ENCODE data around the gene OGFOD3.
A peak's percentile ranks its signal among the peaks of the same experiment; 100 is the strongest.

Gene OGFOD3

GRCh38 chr17:82403662-82404660 is 14.4 kb downstream of the OGFOD3 start:
- DNase-seq = no peak

GRCh38 chr17:82402865-82403264 is 15.5 kb downstream of the OGFOD3 start:
- no peak for DNase-seq

GRCh38 chr17:82400830-82401229 is 17.6 kb downstream of the OGFOD3 start:
- peak; percentile 57 for DNase-seq

GRCh38 chr17:82400206-82400605 is 18.2 kb downstream of the OGFOD3 start:
- no peak for DNase-seq

GRCh38 chr17:82399601-82400101 is 18.7 kb downstream of the OGFOD3 start:
- DNase-seq = no peak

- no peak for DNase-seq
Measured at GRCh38 chr17:82399041-82399441, 19.3 kb downstream of the OGFOD3 start.

- DNase-seq = no peak
Measured at GRCh38 chr17:82397449-82398335, 20.7 kb downstream of the OGFOD3 start.

GRCh38 chr17:82396601-82397435 is 21.6 kb downstream of the OGFOD3 start:
- DNase-seq = no peak

- no peak for DNase-seq
Measured at GRCh38 chr17:82394278-82394677, 24.1 kb downstream of the OGFOD3 start.

- no peak for DNase-seq
Measured at GRCh38 chr17:82392941-82393340, 25.4 kb downstream of the OGFOD3 start.

- DNase-seq = no peak
Measured at GRCh38 chr17:82392209-82392920, 26.0 kb downstream of the OGFOD3 start.

- no peak for DNase-seq
Measured at GRCh38 chr17:82391496-82392066, 26.8 kb downstream of the OGFOD3 start.

- DNase-seq = no peak
Measured at GRCh38 chr17:82390860-82391435, 27.4 kb downstream of the OGFOD3 start.

GRCh38 chr17:82390015-82390859 is 28.1 kb downstream of the OGFOD3 start:
- no peak for DNase-seq

GRCh38 chr17:82389379-82389778 is 29.0 kb downstream of the OGFOD3 start:
- no peak for DNase-seq

GRCh38 chr17:82388922-82389283 is 29.5 kb downstream of the OGFOD3 start:
- no peak for DNase-seq

GRCh38 chr17:82388223-82388921 is 30.0 kb downstream of the OGFOD3 start:
- DNase-seq = no peak

- no peak for DNase-seq
Measured at GRCh38 chr17:82387705-82388106, 30.7 kb downstream of the OGFOD3 start.
